Type B pancreatic cell (in vitro differentiated cells): ENCODE results near the gene DNASE2B. TPM values are rescaled to one million over a fixed set of nuclear protein-coding genes. Genes with fewer than 3 reads are reported as not detected.

Experiments used
- DNase-seq: peaks from one replicate; pipeline ENCODE4 v3.0.0; 2021; ENCODE audit warnings: mixed read lengths; ENCODE audit not compliant: unreplicated experiment; ENCODE audit errors: extremely low spot score
- H3K27ac Mint-ChIP-seq: 2 replicates; pipeline ENCODE4 v1.8.0; 2021; ENCODE audit warnings: mild to moderate bottlenecking, mixed read lengths
- H3K27me3 Mint-ChIP-seq: 2 replicates; pipeline ENCODE4 v1.8.0; 2021; ENCODE audit warnings: mixed read lengths
- H3K36me3 Mint-ChIP-seq: 2 replicates; pipeline ENCODE4 v1.8.0; 2021; ENCODE audit warnings: mixed read lengths
- H3K4me1 Mint-ChIP-seq: one replicate; pipeline ENCODE4 v1.8.0; 2021; ENCODE audit warnings: mixed read lengths; ENCODE audit not compliant: unreplicated experiment
- H3K4me3 Mint-ChIP-seq: 2 replicates; pipeline ENCODE4 v1.8.0; 2021; ENCODE audit warnings: mild to moderate bottlenecking, mixed read lengths
- H3K9me3 Mint-ChIP-seq: 2 replicates; pipeline ENCODE4 v1.8.0; 2021; ENCODE audit warnings: mixed read lengths
- total RNA-seq: library from RNA; stranded (reverse); gene quantifications from 2 replicates; pipeline ENCODE4 v1.2.1, GENCODE V29; 2021; ENCODE audit warnings: low replicate concordance
- TF ChIP-seq, protein P1 (sequence below): fragments of 200-600 bp; sonication (generic); conservative IDR thresholded peaks from 2 replicates; pipeline ENCODE4 v1.5.0; 2021; ENCODE audit warnings: antibody characterized with exemption, mild to moderate bottlenecking

DNASE2B gene
- total RNA-seq, 1 donor from 2014 or later: not detected

DNA sequence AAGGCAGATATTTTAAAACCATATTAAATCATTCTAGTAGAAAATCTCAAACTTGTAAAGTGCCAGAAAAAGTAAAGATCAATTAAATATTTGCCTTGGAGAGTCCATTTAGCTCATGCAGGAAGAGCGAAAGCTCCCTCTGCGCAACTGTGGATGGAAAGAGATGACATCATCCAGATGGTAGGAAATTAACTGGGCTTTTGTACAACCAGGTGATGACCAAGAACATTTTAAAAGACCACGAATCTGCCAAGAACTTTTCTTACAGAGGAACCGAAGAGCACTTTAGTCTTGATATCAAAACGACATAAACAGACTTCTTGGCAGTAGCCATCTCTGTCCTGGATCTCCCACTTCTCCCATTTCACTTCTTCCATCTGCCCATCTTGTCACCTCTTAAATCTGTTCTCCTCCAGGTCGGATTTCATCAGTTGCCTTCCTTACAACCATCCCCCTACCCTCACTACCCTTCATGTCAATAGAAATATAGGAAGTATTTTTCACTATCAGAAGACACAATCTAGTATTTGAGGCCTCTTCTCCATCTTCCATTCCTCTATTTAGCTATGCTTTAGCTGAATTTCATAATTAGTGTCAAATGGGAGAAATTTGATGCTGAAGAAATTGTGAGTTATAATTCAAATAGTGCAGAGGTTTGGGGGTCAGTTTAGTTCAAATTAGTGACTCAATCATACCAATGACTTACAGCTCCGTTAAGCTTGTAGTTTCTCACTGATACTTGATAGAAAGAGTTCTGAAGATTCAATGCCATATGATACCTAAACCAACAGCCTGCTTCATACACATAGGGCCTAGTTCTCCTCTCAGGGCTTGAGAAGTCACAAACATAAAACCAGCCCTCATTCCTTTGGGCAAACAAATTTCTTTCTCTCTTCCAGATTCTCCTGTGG lies 22.0 kb upstream of the DNASE2B start:
- TF ChIP-seq, protein P1, sequence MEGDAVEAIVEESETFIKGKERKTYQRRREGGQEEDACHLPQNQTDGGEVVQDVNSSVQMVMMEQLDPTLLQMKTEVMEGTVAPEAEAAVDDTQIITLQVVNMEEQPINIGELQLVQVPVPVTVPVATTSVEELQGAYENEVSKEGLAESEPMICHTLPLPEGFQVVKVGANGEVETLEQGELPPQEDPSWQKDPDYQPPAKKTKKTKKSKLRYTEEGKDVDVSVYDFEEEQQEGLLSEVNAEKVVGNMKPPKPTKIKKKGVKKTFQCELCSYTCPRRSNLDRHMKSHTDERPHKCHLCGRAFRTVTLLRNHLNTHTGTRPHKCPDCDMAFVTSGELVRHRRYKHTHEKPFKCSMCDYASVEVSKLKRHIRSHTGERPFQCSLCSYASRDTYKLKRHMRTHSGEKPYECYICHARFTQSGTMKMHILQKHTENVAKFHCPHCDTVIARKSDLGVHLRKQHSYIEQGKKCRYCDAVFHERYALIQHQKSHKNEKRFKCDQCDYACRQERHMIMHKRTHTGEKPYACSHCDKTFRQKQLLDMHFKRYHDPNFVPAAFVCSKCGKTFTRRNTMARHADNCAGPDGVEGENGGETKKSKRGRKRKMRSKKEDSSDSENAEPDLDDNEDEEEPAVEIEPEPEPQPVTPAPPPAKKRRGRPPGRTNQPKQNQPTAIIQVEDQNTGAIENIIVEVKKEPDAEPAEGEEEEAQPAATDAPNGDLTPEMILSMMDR: no peak
- Mint-ChIP-seq H3K27ac (no peak overlapping the region), H3K27me3 (no peaks in the 10 kb centered on the region), H3K4me1 (peaks cover 6% of the 10 kb centered on the region), H3K4me3 (no peak overlapping the region), H3K9me3 (peaks cover 5% of the 10 kb centered on the region), H3K36me3 (no peaks in the 10 kb centered on the region)
- DNase-seq: no peak

DNA sequence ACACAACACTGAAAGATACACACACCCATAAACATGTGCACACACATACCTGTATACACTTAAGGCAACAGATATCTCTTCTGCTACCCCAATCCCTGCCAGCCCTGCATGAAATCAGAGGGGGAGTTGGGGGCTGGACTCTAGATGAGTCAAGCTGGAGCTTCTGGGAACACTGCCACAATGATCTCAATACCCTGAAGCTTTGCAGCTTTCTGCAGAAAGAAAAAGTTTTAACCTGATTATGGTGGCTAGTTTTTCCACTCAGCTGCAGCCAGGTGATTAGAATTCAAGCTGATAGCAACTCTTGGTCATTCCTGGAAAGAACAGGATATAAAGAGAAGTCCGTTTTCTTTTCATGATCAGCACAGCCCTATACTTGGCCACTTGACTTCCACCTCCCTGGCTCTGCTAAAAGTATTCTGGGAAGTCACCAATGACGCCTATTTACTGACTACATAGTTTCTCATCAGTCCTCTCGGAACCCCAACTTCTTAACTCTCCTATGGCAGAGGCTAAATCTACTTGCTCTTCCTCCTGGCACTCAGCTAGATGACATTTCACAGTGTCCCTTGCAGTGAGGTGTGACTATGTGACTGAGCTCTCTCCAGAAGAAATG lies 20.7 kb upstream of the DNASE2B start:
- TF ChIP-seq, protein P1: no peak
- Mint-ChIP-seq H3K9me3 (peaks cover 2% of the 10 kb centered on the region), H3K4me3 (no peak overlapping the region), H3K27me3 (no peaks in the 10 kb centered on the region), H3K36me3 (no peaks in the 10 kb centered on the region), H3K4me1 (peaks cover 11% of the 10 kb centered on the region), H3K27ac (no peak overlapping the region)
- no peak for DNase-seq

DNA sequence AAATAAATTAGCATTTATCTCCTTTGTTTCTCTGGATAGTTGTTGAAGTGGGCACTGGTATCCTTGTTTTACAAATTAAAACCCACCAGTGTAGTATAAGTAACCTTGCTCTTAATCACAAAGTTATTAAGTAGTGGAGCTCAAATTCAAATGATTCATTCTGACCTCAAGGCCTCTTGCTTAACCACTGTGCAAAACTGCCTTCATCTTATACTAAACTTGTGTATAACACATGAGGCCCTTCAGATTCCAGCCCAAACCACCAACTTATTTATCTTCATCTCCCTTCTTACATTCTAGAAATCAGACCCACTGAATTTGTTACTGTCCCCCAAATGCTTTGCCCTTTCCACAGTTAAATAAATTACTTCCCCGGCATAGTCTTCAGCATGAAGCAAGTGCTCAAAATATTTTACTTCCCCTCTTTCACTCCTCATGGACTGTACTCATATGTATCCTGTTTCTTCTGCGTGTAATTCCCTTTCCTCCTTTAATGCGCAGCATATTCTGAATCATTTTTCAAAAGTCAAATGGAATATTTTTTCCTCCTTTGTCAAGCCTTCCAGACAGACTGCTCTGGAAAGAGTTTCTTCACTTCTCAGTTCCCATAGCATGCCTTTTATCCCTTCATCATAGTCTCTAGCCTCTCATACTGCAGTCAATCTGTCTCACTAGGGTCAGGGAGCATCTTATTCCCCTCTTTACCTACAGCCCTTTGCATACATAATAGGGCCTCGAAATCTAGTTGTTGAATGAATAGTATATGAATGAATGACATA lies 19.0 kb upstream of the DNASE2B start:
- Mint-ChIP-seq H3K4me3 (no peak overlapping the region), H3K9me3 (no peaks in the 10 kb centered on the region), H3K27me3 (no peaks in the 10 kb centered on the region), H3K36me3 (no peaks in the 10 kb centered on the region), H3K4me1 (peaks cover 16% of the 10 kb centered on the region), H3K27ac (no peak overlapping the region)
- no peak for DNase-seq
- TF ChIP-seq, protein P1: no peak

DNA sequence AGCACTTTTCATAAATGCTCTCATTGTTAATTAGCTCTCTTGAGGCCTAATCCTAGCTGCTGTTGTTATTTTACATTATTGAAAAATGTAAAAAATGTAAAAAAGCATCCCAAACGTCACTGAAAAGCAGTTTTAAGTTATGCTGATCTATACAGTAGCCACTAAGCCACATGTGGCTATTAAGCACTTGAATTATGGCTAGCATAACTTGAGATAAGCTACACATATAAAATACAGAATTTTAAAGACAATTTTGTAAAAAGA lies 18.4 kb upstream of the DNASE2B start:
- TF ChIP-seq, protein P1: no peak
- Mint-ChIP-seq H3K27me3 (no peaks in the 10 kb centered on the region), H3K36me3 (no peaks in the 10 kb centered on the region), H3K4me1 (peaks cover 16% of the 10 kb centered on the region), H3K9me3 (no peaks in the 10 kb centered on the region), H3K27ac (no peak overlapping the region), H3K4me3 (no peak overlapping the region)
- no peak for DNase-seq

DNA sequence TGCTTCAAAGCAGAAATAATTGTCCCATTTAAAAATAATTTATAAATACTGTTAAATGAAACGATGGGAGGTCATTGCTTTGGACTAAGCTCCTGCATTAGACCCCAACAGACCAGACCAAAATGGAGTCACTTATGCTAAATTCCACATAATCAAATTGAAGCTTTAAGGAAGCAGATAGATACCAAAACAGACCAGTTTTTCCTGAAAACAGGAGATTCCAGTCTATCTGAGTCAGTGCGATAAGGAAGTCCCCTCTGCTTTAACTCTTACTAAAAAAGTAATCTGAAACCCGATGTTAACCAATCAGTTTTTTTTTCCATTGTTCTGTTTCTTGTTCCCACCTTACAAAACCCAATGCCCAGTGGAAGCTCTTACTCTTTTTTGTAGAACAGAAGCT lies 16.2 kb upstream of the DNASE2B start:
- Mint-ChIP-seq H3K36me3 (no peaks in the 10 kb centered on the region), H3K27ac (peak overlapping the region; percentile 74), H3K4me3 (peak overlapping the region; percentile 12), H3K4me1 (peaks cover 10% of the 10 kb centered on the region), H3K9me3 (no peaks in the 10 kb centered on the region), H3K27me3 (no peaks in the 10 kb centered on the region)
- DNase-seq: no peak
- TF ChIP-seq, protein P1: no peak
